D721Med (cell line): Measurements from ENCODE around the gene FHL2.

Experiments
- DNase-seq: peaks from one replicate; pipeline ENCODE4 v3.0.0; 2011; ENCODE audit warnings: low spot score; ENCODE audit not compliant: insufficient read length
- FAIRE-seq: peaks from 2 replicates; lab custom pipeline; 2011; peaks lifted over from hg19 to GRCh38; lab: Jason Lieb, UNC
- TF ChIP-seq, protein P1 (sequence below): IDR thresholded peaks from 2 replicates; pipeline ENCODE4 v1.5.1; 2012; ENCODE audit warnings: mild to moderate bottlenecking, control low read depth; ENCODE audit not compliant: insufficient read depth; ENCODE audit errors: missing control alignments

Gene FHL2

DNA sequence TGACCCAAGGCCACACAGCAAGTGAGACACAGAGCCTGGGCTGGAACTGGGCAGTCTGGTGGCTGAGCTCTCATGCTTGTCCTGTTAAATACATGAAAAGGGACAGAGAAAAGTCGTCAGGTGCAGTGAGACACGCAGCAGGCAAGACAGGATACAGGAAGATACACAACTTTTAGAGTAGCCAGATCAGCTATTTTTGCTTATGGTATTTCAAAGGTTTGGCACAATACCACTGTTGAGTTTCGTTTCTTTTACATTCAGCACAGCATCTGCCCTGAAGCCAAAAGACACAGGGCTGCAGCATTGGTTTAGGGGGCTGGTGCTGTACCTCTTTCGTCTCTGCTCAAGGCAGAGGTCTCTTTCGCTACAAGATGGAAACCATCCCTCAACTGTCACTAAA lies 14.0 kb downstream of the FHL2 start:
- FAIRE-seq (no peak), DNase-seq (no peak)

DNA sequence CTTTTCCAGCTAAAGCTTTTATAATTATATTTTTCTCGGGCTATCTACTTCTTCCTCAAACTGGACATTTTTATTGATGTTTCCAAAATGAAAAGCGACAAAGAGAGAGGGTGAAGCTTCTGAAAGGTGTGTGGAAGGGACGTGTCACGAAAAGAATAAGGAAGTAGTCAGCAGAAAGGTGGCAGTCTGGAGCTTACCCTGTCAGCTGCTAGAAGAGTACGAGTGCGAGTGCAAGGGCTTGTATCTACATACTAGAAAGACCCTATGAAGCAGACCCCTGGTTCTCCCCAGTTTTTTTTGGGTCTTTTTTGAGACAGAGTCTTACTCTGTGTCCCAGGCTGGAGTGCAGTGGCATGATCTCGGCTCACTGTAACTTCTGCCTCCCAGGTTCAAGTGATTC lies 14.6 kb downstream of the FHL2 start:
- TF ChIP-seq, protein P1, sequence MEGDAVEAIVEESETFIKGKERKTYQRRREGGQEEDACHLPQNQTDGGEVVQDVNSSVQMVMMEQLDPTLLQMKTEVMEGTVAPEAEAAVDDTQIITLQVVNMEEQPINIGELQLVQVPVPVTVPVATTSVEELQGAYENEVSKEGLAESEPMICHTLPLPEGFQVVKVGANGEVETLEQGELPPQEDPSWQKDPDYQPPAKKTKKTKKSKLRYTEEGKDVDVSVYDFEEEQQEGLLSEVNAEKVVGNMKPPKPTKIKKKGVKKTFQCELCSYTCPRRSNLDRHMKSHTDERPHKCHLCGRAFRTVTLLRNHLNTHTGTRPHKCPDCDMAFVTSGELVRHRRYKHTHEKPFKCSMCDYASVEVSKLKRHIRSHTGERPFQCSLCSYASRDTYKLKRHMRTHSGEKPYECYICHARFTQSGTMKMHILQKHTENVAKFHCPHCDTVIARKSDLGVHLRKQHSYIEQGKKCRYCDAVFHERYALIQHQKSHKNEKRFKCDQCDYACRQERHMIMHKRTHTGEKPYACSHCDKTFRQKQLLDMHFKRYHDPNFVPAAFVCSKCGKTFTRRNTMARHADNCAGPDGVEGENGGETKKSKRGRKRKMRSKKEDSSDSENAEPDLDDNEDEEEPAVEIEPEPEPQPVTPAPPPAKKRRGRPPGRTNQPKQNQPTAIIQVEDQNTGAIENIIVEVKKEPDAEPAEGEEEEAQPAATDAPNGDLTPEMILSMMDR: no peak
- DNase-seq: no peak
- FAIRE-seq: no peak

More for the DNA sequence above, 14.0 kb downstream of the FHL2 start:
- TF ChIP-seq, protein P1: no peak

DNA sequence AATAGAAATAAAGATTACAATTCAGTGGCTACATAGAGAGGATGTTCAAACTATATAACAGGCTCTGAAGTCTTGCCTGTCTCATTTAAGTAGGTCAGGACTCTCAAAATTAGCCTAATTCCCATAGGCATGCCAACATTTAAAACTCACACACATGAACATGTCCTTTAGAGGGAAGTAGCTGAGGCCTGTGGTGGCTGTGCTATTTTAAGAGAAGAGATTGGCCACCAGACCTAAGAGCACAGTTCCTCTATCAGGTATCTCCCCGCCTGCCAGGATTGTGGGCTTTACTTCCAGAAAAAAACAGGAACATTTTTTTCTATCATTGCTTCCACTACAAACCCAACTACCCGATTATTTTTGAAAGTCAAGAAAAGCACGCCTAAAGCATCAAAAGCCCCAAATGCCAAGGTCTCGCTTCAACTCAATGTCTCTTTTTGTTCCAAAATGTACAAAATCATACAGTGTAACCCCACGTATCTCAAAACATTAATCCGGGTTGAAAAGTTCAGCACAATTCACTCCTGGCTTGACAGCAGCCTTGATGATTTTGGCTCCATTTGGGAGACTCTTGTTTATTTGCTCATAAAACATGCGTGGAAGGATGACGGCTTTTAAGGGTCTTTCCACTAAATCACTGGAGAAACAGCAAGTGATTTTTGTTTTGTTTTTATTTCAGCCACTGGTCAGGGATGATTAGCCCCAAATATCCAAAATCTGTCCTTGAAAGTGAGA lies 15.3 kb downstream of the FHL2 start:
- FAIRE-seq (no peak), DNase-seq (no peak)
- TF ChIP-seq, protein P1: no peak

DNA sequence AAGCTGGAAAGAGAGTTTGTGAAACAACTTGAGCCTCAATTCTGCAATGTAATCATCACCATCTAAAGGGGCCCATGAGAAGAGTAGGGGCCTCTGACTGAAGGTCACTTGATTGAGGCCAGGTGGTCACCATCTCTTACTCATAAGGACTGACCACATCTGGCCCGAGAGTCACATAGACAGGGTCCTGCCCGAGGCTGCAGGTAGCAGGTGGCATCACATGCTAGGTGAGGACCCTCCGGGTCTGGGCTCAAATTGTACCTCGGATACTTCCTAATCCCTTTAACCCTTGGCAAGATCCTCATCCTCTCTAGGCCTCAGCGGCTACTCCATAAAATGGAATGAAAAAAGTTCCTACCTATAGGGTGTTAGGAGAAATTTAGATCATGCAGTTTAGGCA lies 16.7 kb downstream of the FHL2 start:
- TF ChIP-seq, protein P1: no peak
- no peak for DNase-seq
- no peak for FAIRE-seq

DNA sequence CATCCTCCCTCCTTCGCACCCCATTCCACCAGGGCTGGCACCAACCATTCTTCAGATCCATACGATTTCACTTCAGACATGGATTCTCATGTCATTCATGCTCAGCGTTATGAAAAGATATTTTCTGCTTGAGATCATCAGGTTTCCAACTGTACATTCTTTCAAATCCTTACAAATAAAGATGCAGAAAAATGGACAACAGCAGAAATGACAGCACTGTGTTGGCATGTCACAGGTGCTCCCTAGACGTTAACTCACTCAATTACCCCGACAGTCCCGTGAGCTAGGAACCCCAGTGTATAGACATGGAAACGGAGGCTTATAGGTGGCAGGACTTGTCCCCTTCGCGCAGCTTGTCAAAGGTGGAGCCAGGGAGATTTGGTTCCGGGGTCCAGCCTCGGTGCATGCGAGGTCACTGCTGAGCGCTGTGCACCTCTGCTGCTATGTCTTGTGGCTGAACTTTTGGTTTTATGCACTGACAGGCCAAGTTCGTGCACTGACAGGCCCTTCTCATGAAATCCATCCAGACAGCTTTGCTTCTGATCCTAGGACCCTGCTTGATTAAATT lies 17.7 kb downstream of the FHL2 start:
- FAIRE-seq (no peak), DNase-seq (no peak)
- TF ChIP-seq, protein P1: no peak

DNA sequence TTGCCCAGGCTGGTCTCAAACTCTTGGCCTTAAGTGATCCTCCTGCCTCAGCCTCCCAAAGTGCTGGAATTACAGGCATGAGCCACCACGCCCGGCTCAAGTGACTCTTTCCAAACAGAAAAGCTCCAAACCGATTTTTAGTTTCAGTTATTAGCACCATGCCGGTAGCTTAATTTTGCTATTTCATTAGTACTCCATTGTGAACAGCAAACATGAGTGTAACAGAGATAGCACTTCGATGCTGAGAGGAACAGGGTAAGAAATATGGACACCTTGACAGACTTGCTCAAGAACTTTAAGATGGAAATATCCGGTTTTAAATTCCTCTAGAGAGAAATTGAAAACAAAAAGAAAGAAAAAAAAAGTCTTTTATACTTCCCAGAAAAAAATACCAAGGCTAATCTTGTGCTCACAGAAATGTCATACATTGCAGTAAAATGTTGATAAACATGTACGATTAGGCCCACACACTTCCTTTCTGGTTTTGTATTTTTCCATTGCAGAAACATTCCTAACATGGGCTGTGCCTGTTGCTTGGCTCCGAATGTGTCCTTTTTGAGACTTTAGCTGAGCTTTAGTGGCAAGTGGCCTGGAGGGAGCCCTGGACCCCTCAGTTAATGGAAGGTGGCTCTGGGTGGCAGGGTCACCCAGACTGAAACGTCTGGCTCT lies 18.3 kb downstream of the FHL2 start:
- TF ChIP-seq, protein P1: no peak
- DNase-seq: no peak
- FAIRE-seq: no peak
